Endothelial cell of umbilical vein (primary cell): ENCODE results near the gene PTGES3. TPM values are rescaled to one million over a fixed set of nuclear protein-coding genes. Genes with fewer than 3 reads are reported as not detected.

ENCODE experiments used
- BruUV-seq: library from RNA; stranded (reverse); fragments of 400-500 nt; replicated peaks from 2 replicates; lab custom pipeline; 2021; lab: Mats Ljungman, UMichigan
- CTCF ChIA-PET: fragments of 300-600, 350-600 bp; sonication (Branson Sonifier 250); formaldehyde crosslinking; loops from one replicate; lab custom pipeline; 2021; ENCODE audit warnings: antibody characterized with exemption, inconsistent platforms; lab: Charles Lee
- POLR2A ChIA-PET: fragments of 300-600, 350-600 bp; sonication (Branson Sonifier 250); formaldehyde crosslinking; loops from one replicate; lab custom pipeline; 2021; ENCODE audit warnings: antibody characterized with exemption, inconsistent platforms; lab: Charles Lee
- DNase-seq: peaks from one replicate; pipeline ENCODE4 v3.0.0-alpha.2; 2011; ENCODE audit warnings: low read depth, low spot score
- FAIRE-seq: peaks from 2 replicates; lab custom pipeline; 2011; peaks lifted over from hg19 to GRCh38; lab: Jason Lieb, UNC
- H2AFZ ChIP-seq: 2 replicates; pipeline ENCODE4 v1.6.0; 2012; ENCODE audit warnings: low read depth, low read length, control low read depth, inconsistent platforms
- H3K27ac ChIP-seq: 2 replicates; pipeline ENCODE4 v1.5.1; 2011; ENCODE audit warnings: low read depth, mild to moderate bottlenecking, control low read depth, low read length, moderate library complexity; ENCODE audit not compliant: insufficient read depth
- H3K27me3 ChIP-seq, 2 experiments: 2 replicates each; pipeline versions ENCODE4 v1.6.0 to v1.6.1; 2011; ENCODE audit warnings: low read length in 2 of 2, mixed read lengths in 1 of 2; ENCODE audit not compliant: control insufficient read depth in 2 of 2, insufficient read depth in 2 of 2
- H3K36me3 ChIP-seq, 2 experiments: 2 replicates in 1 of 2; 3 replicates in 1 of 2; pipeline ENCODE4 v1.5.1; 2011; ENCODE audit warnings: low read length in 2 of 2, mild to moderate bottlenecking in 1 of 2, moderate library complexity in 1 of 2; ENCODE audit not compliant: control insufficient read depth in 2 of 2, insufficient read depth in 2 of 2; ENCODE audit errors: extremely low read depth in 1 of 2
- H3K4me1 ChIP-seq: 3 replicates; pipeline ENCODE4 v1.5.1; 2011; ENCODE audit warnings: mild to moderate bottlenecking, low read length; ENCODE audit not compliant: control insufficient read depth, insufficient read depth; ENCODE audit errors: extremely low read depth
- H3K4me2 ChIP-seq: 2 replicates; pipeline ENCODE4 v1.6.1; 2011; ENCODE audit warnings: low read length, control low read depth, mixed read lengths; ENCODE audit not compliant: insufficient read depth
- H3K4me3 ChIP-seq, 3 experiments: fragments of 200-600 bp in 1 of 3; sonication (generic), shearing (Covaris generic) in 1 of 3; replicated peaks in 1 of 3; 2 replicates each; pipeline ENCODE4 v1.5.1; 2011 to 2016; ENCODE audit warnings: control low read depth in 3 of 3, low read length in 3 of 3, mild to moderate bottlenecking in 2 of 3, inconsistent platforms in 1 of 3, low read depth in 1 of 3, moderate library complexity in 1 of 3; ENCODE audit not compliant: insufficient read depth in 1 of 3
- H3K79me2 ChIP-seq: 2 replicates; pipeline ENCODE4 v1.6.0; 2012; ENCODE audit warnings: low read length, inconsistent platforms; ENCODE audit not compliant: control insufficient read depth, insufficient read depth
- H3K9ac ChIP-seq: replicated peaks from 2 replicates; pipeline ENCODE3; 2011; ENCODE audit warnings: low read length, control low read depth; ENCODE audit not compliant: insufficient read depth; ENCODE audit errors: extremely low read depth
- H3K9me1 ChIP-seq: replicated peaks from 3 replicates; pipeline ENCODE4 v1.6.0; 2011; ENCODE audit warnings: mild to moderate bottlenecking, low read length; ENCODE audit not compliant: control insufficient read depth, insufficient read depth; ENCODE audit errors: extremely low read depth
- H3K9me3 ChIP-seq: replicated peaks from 2 replicates; pipeline ENCODE4 v1.5.1; 2012; ENCODE audit warnings: low read length, inconsistent platforms; ENCODE audit not compliant: control insufficient read depth, insufficient read depth
- H4K20me1 ChIP-seq: replicated peaks from 2 replicates; pipeline ENCODE3; 2011; ENCODE audit warnings: mild to moderate bottlenecking, low read length; ENCODE audit not compliant: control insufficient read depth, insufficient read depth; ENCODE audit errors: extremely low read depth
- EZH2 ChIP-seq: IDR thresholded peaks from 2 replicates; pipeline ENCODE4 v1.6.1; 2012; ENCODE audit warnings: borderline replicate concordance, low read depth, mild to moderate bottlenecking, moderate library complexity, low read length, inconsistent platforms; ENCODE audit not compliant: severe bottlenecking
- GATA2 ChIP-seq: IDR thresholded peaks from 2 replicates; pipeline ENCODE4 v1.7.0; 2011; ENCODE audit warnings: low read depth, mild to moderate bottlenecking, moderate library complexity, mixed read lengths, low read length; ENCODE audit not compliant: insufficient read length, insufficient read depth
- JUN ChIP-seq: IDR thresholded peaks from 2 replicates; pipeline ENCODE4 v1.6.1; 2011; ENCODE audit warnings: borderline replicate concordance, low read depth; ENCODE audit not compliant: insufficient read length, insufficient read depth
- POLR2A ChIP-seq: IDR thresholded peaks from 2 replicates; pipeline ENCODE4 v1.6.1; 2012; ENCODE audit warnings: low read depth, mild to moderate bottlenecking, control low read depth, low read length
- POLR2AphosphoS5 ChIP-seq: IDR thresholded peaks from 2 replicates; pipeline ENCODE4 v1.6.1; 2012; ENCODE audit warnings: low read depth, mild to moderate bottlenecking, control low read depth, low read length, moderate library complexity; ENCODE audit not compliant: insufficient read depth
- dilution Hi-C: fragments of 300-500 bp; cut with MboI; formaldehyde crosslinking; loops from one replicate; pipeline ENCODE4 v1.15.0; 2019; ENCODE audit warnings: low sequenced_read_pairs; ENCODE audit not compliant: extremely low pct_ligation_motif_present
- intact Hi-C: fragments of 100-400 bp; cut with micrococcal nuclease; formaldehyde crosslinking; loops from one replicate; pipeline ENCODE4 v1.10.0; 2022
- polyA plus RNA-seq, 4 experiments: library from polyadenylated mRNA; depleted of rRNA in 3 of 4; stranded (reverse) in 3 of 4; unstranded in 1 of 4; fragments of >200 nt; gene quantifications; 2 replicates each; pipeline versions ENCODE4 v1.2.1 to v1.2.3, GENCODE V29; 2011 to 2012; ENCODE audit warnings: missing spikeins in 1 of 4
- total RNA-seq: library from RNA; stranded (reverse); gene quantifications from 2 replicates; pipeline ENCODE4 v1.2.3, GENCODE V29; 2021
- TF ChIP-seq, protein P1 (sequence below), 2 donors: IDR thresholded peaks; 1 replicate in 1 of 2; 2 replicates in 1 of 2; pipeline ENCODE4 v1.5.1; 2011; ENCODE audit warnings: low read length in 2 of 2, mild to moderate bottlenecking in 2 of 2, moderate library complexity in 2 of 2, control low read depth in 1 of 2, inconsistent platforms in 1 of 2, low read depth in 1 of 2; ENCODE audit not compliant: insufficient read depth in 1 of 2; ENCODE audit errors: extremely low read depth in 1 of 2

The PTGES3 gene
- total and polyA plus RNA-seq, 2 donors (not counting 3 experiments of a cell fraction or from before 2014, with no cell fraction given), result 48.5 to 278 TPM

DNA sequence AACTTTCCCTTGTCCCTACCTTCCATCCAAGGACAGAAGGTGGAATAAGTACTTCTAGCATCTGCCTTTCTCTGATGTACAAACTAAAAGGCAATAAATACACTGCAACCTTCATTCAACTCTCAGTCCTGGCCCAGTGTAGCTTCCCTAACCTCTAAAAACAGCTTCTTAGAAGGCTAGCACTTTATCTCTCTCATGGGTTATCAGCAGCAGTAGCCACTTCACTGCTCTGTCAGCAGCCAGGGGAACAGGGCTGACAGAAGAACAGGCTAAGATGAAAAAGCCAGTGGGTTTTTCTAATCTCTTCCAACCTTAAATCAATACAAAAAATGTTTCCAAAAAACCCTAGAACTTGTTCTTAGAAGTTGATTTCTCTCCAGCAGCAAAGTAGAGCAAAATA lies 71.2 kb downstream of the PTGES3 start:
- POLR2A ChIA-PET, result no interaction called here
- peak; percentile 33 for FAIRE-seq
- DNase-seq, result no peak
- Histone ChIP-seq H3K9me3 (no peaks in the 10 kb centered on the region), H3K9ac (no peak overlapping the region), H3K4me1 (no peaks in the 10 kb centered on the region), H3K9me1 (no peaks in the 10 kb centered on the region), H3K27me3 (no peaks in the 10 kb centered on the region), H3K4me3 (no peak overlapping the region), H3K79me2 (peaks cover 40% of the 10 kb centered on the region), H3K4me2 (no peak overlapping the region), H3K27ac (no peak overlapping the region), H3K36me3 (peaks cover 28 to 51% of the 10 kb centered on the region in 2 experiments), H4K20me1 (no peaks in the 10 kb centered on the region), H2AFZ (no peak overlapping the region)
- no peak for TF ChIP-seq JUN
- no peak for TF ChIP-seq EZH2
- CTCF ChIA-PET, result interaction anchor here (0.7 to 13.9 kb wide), 2 partner anchors 19 to 103 kb away, joined by 3 to 150 read pairs; no protein-coding TSS in a partner anchor
- intact Hi-C loops, result no loop called here
- dilution Hi-C loops, result no loop called here
- BruUV-seq, result no TSS peak

- no TSS peak for BruUV-seq
- ChIA-PET POLR2A (no interaction called here), CTCF (interaction anchor here (0.7 to 13.9 kb wide), 2 partner anchors 19 to 102 kb away, joined by 3 to 150 read pairs; no protein-coding TSS in a partner anchor)
- Histone ChIP-seq H4K20me1 (no peaks in the 10 kb centered on the region), H3K9me1 (no peaks in the 10 kb centered on the region), H3K4me2 (no peak overlapping the region), H3K27me3 (no peaks in the 10 kb centered on the region), H3K9me3 (no peaks in the 10 kb centered on the region), H3K27ac (no peak overlapping the region), H3K9ac (no peak overlapping the region), H3K79me2 (peaks cover 33% of the 10 kb centered on the region), H2AFZ (no peak overlapping the region), H3K4me3 (no peak overlapping the region), H3K36me3 (peaks cover 35 to 58% of the 10 kb centered on the region in 2 experiments), H3K4me1 (no peaks in the 10 kb centered on the region)
- intact Hi-C loops, result no loop called here
- TF ChIP-seq GATA2, result no peak
- TF ChIP-seq, protein P1, sequence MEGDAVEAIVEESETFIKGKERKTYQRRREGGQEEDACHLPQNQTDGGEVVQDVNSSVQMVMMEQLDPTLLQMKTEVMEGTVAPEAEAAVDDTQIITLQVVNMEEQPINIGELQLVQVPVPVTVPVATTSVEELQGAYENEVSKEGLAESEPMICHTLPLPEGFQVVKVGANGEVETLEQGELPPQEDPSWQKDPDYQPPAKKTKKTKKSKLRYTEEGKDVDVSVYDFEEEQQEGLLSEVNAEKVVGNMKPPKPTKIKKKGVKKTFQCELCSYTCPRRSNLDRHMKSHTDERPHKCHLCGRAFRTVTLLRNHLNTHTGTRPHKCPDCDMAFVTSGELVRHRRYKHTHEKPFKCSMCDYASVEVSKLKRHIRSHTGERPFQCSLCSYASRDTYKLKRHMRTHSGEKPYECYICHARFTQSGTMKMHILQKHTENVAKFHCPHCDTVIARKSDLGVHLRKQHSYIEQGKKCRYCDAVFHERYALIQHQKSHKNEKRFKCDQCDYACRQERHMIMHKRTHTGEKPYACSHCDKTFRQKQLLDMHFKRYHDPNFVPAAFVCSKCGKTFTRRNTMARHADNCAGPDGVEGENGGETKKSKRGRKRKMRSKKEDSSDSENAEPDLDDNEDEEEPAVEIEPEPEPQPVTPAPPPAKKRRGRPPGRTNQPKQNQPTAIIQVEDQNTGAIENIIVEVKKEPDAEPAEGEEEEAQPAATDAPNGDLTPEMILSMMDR (IDR thresholded peaks at IDR 0.05; ENCODE audit: extremely low read depth in 1 of 2, insufficient read depth in 1 of 2, low read depth in 1 of 2, low read length in 2 of 2), result no peak
- no peak for TF ChIP-seq POLR2AphosphoS5
- TF ChIP-seq POLR2A, result no peak
- DNase-seq (no peak), FAIRE-seq (no peak)
- dilution Hi-C loops, result no loop called here
Observed at GRCh38 chr12:56616244-56616643, 71.8 kb downstream of the PTGES3 start.
